Right lobe of liver (tissue), 4 donors: Measurements from ENCODE around the gene ZFP36L1.

Source experiments
- CTCF ChIP-seq, 4 donors: fragments of 200-600 bp in 3 of 4; fragments of 450-650 bp in 1 of 4; IDR thresholded peaks; one replicate each; pipeline versions ENCODE4 v1.5.1 to v1.8.0; 2016 to 2022; ENCODE audit warnings: antibody characterized with exemption in 4 of 4, mild to moderate bottlenecking in 2 of 4
- POLR2A ChIP-seq: fragments of 450-650 bp; IDR thresholded peaks from one replicate; pipeline ENCODE4 v1.6.1; 2017; ENCODE audit warnings: antibody characterized with exemption, mild to moderate bottlenecking
- donor health status: DM: no; HTN: no; CAD: no.
- donor health status: DM: no; HTN: no; CAD: no.
- donor health status: DM: no; HTN: yes; CAD: no.

DNA sequence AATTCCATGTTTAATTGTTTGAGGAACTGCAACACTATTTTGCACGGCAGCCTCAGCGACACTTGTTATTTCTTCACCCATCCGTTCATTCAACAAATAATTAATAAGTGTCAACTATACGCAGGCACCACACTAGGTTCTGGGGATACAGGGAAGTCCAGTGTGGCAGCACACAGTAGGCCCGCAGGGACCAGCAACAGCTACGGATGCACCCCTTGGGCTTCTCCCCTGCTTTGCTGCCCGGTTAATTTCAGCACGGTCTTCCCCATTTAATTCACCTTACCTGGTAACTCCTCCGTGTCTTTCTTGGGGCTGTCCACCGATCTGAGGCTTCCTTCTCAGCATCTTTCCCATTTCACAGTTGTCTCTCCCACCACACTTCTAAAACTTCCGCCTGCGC is 48.3 kb downstream of the ZFP36L1 start:
- TF ChIP-seq POLR2A = no peak
- TF ChIP-seq CTCF (IDR thresholded peaks at IDR 0.05) = no peak
